Neural cell (in vitro differentiated cells): ENCODE data around the gene EN2.

Experiments used
- CTCF ChIP-seq: fragments of 450-650 bp; IDR thresholded peaks from 2 replicates; pipeline ENCODE4 v1.5.1; 2014; ENCODE audit warnings: antibody characterized with exemption, mild to moderate bottlenecking, moderate library complexity; ENCODE audit not compliant: poor library complexity, severe bottlenecking
- TAF1 ChIP-seq: IDR thresholded peaks from 2 replicates; pipeline ENCODE4 v1.6.1; 2012; ENCODE audit warnings: low read depth

- TF ChIP-seq TAF1 (no peak), CTCF (no peak)
Observed at GRCh38 chr7:155494551-155494950, 36.6 kb downstream of the EN2 start.
